HCT116 (cell line): ENCODE results near the gene TANGO6. TPM values are rescaled to one million over a fixed set of nuclear protein-coding genes. Genes with fewer than 3 reads are reported as not detected.

Experiments
- ATAC-seq: fragments of 200-7000 bp; cut with Tn5 transposase; 2 replicates; pipeline ENCODE4 v1.9.1; 2020; ENCODE audit warnings: mild to moderate bottlenecking, moderate library complexity
- BruUV-seq: library from RNA; stranded (reverse); fragments of 400-500 nt; replicated peaks from 2 replicates; lab custom pipeline; 2021; lab: Mats Ljungman, UMichigan
- CTCF ChIA-PET: fragments of 300-600 bp; sonication (Branson Sonifier 250); formaldehyde crosslinking; loops from one replicate; lab custom pipeline; 2021; ENCODE audit warnings: antibody characterized with exemption; lab: Charles Lee
- POLR2A ChIA-PET: fragments of 300-600, 350-600 bp; sonication (Branson Sonifier 250); formaldehyde crosslinking; loops from one replicate; lab custom pipeline; 2021; ENCODE audit warnings: antibody characterized with exemption; lab: Charles Lee
- RAD21 ChIA-PET, 2 experiments: fragments of 300-600 bp; sonication (Branson Sonifier 250); formaldehyde crosslinking; loops; one replicate each; lab custom pipeline; 2023; ENCODE audit warnings: low total read pairs in 2 of 2; ENCODE audit not compliant: uncharacterized antibody in 2 of 2, unreplicated experiment in 2 of 2, low non-redundant PET in 1 of 2; lab: Charles Lee
- DNase-seq: peaks from one replicate; pipeline ENCODE4 v3.0.0-alpha.2; 2010; ENCODE audit warnings: low read depth, low spot score
- H2AFZ ChIP-seq: fragments of 200-600 bp; shearing (Covaris generic), sonication (generic); 2 replicates; pipeline ENCODE4 v1.6.1; 2017; ENCODE audit warnings: low read depth, mixed run types, mixed read lengths, antibody characterized with exemption, low read length; ENCODE audit not compliant: poor library complexity, severe bottlenecking
- H3K27ac ChIP-seq: 2 replicates; pipeline ENCODE4 v1.5.1; 2012; ENCODE audit warnings: low read depth, low read length
- H3K27me3 ChIP-seq: fragments of 200-600 bp; sonication (generic); 2 replicates; pipeline ENCODE4 v1.6.1; 2016; ENCODE audit warnings: mixed run types, low read length, mixed read lengths; ENCODE audit not compliant: insufficient read depth
- H3K36me3 ChIP-seq, 2 experiments: fragments of 200-500 bp in 1 of 2; fragments of 200-600 bp in 1 of 2; sonication (Bioruptor generic) in 1 of 2; sonication (generic) in 1 of 2; 2 replicates each; pipeline versions ENCODE4 v1.5.1 to v1.6.1; 2014 to 2016; ENCODE audit warnings: low read length in 2 of 2, inconsistent platforms in 1 of 2, mixed read lengths in 1 of 2, mixed run types in 1 of 2; ENCODE audit not compliant: insufficient read depth in 2 of 2, control insufficient read depth in 1 of 2
- H3K4me1 ChIP-seq, 2 experiments: fragments of 200-600 bp in 1 of 2; sonication (generic) in 1 of 2; 2 replicates each; pipeline versions ENCODE4 v1.5.1 to v1.6.1; 2012 to 2017; ENCODE audit warnings: low read length in 2 of 2, inconsistent platforms in 1 of 2, mild to moderate bottlenecking in 1 of 2, mixed read lengths in 1 of 2, mixed run types in 1 of 2, moderate library complexity in 1 of 2; ENCODE audit not compliant: insufficient read depth in 2 of 2, control insufficient read depth in 1 of 2
- H3K4me2 ChIP-seq: fragments of 200-600 bp; sonication (generic); 2 replicates; pipeline ENCODE4 v1.6.1; 2017; ENCODE audit warnings: mixed run types, low read length, mixed read lengths
- H3K4me3 ChIP-seq, 2 experiments: fragments of 200-600 bp in 1 of 2; sonication (generic) in 1 of 2; replicated peaks in 1 of 2; 2 replicates each; pipeline ENCODE4 v1.5.1; 2011 to 2016; ENCODE audit warnings: low read length in 2 of 2, control low read depth in 1 of 2, low read depth in 1 of 2, mild to moderate bottlenecking in 1 of 2, mixed read lengths in 1 of 2, mixed run types in 1 of 2
- H3K79me2 ChIP-seq: fragments of 200-600 bp; sonication (generic); 2 replicates; pipeline ENCODE4 v1.6.1; 2017; ENCODE audit warnings: mild to moderate bottlenecking, mixed run types, low read length, moderate library complexity, mixed read lengths; ENCODE audit not compliant: insufficient read depth
- H3K9ac ChIP-seq: fragments of 200-600 bp; sonication (generic); 2 replicates; pipeline ENCODE4 v1.6.1; 2016; ENCODE audit warnings: low read length, mixed read lengths
- H3K9me2 ChIP-seq: fragments of 200-600 bp; sonication (generic), shearing (Covaris generic); 2 replicates; pipeline ENCODE4 v1.6.1; 2017; ENCODE audit warnings: mixed run types, mild to moderate bottlenecking, moderate library complexity; ENCODE audit not compliant: insufficient read depth
- H3K9me3 ChIP-seq, 2 experiments: fragments of 200-500 bp in 1 of 2; fragments of 200-600 bp in 1 of 2; sonication (Bioruptor generic) in 1 of 2; sonication (generic) in 1 of 2; 2 replicates each; pipeline ENCODE4 v1.6.1; 2014 to 2017; ENCODE audit warnings: low read length in 2 of 2, mixed read lengths in 2 of 2, inconsistent platforms in 1 of 2, low read depth in 1 of 2, mild to moderate bottlenecking in 1 of 2, mixed run types in 1 of 2, moderate library complexity in 1 of 2; ENCODE audit not compliant: control insufficient read depth in 1 of 2, insufficient read depth in 1 of 2
- H4K20me1 ChIP-seq: fragments of 200-600 bp; sonication (generic), shearing (Covaris generic); 2 replicates; pipeline ENCODE4 v1.6.1; 2017; ENCODE audit warnings: mixed run types, mild to moderate bottlenecking, moderate library complexity; ENCODE audit not compliant: insufficient read depth
- CBX3 ChIP-seq: IDR thresholded peaks from 2 replicates; pipeline ENCODE4 v1.6.1; 2012; ENCODE audit warnings: low read depth
- CEBPB ChIP-seq: IDR thresholded peaks from 2 replicates; pipeline ENCODE4 v1.6.1; 2012; ENCODE audit warnings: low read depth
- EGR1 ChIP-seq: IDR thresholded peaks from 2 replicates; pipeline ENCODE4 v1.6.1; 2012; ENCODE audit warnings: low read depth
- ELF1 ChIP-seq: IDR thresholded peaks from 2 replicates; pipeline ENCODE4 v1.6.1; 2012; ENCODE audit warnings: low read depth, borderline replicate concordance
- EZH2 ChIP-seq: fragments of 200-600 bp; sonication (generic); IDR thresholded peaks from 2 replicates; pipeline ENCODE4 v1.6.1; 2017; ENCODE audit warnings: antibody characterized with exemption, mixed run types
- EZH2phosphoT487 ChIP-seq: fragments of 200-600 bp; IDR thresholded peaks from 2 replicates; pipeline ENCODE4 v1.6.1; 2018; ENCODE audit warnings: antibody characterized with exemption, borderline replicate concordance
- FOSL1 ChIP-seq: IDR thresholded peaks from 2 replicates; pipeline ENCODE4 v1.6.1; 2012; ENCODE audit warnings: low read depth
- POLR2A ChIP-seq: IDR thresholded peaks from 2 replicates; pipeline ENCODE4 v1.7.0; 2011; ENCODE audit warnings: borderline replicate concordance; ENCODE audit not compliant: insufficient read depth, insufficient read length; ENCODE audit errors: extremely low read depth
- POLR2AphosphoS5 ChIP-seq: IDR thresholded peaks from 2 replicates; pipeline ENCODE4 v1.6.1; 2011; ENCODE audit warnings: mild to moderate bottlenecking, low read depth, low read length, moderate library complexity
- RAD21 ChIP-seq: IDR thresholded peaks from 2 replicates; pipeline ENCODE4 v1.6.1; 2012; ENCODE audit warnings: low read depth, mild to moderate bottlenecking
- SRF ChIP-seq: IDR thresholded peaks from 2 replicates; pipeline ENCODE4 v1.6.1; 2012; ENCODE audit warnings: low read depth
- TCF7L2 ChIP-seq: IDR thresholded peaks from 2 replicates; pipeline ENCODE4 v1.7.0; 2011; ENCODE audit warnings: borderline replicate concordance, inconsistent platforms; ENCODE audit not compliant: insufficient read depth, insufficient read length; ENCODE audit errors: extremely low read depth
- YY1 ChIP-seq: IDR thresholded peaks from 2 replicates; pipeline ENCODE4 v1.6.1; 2011; ENCODE audit warnings: low read length, low read depth, moderate library complexity, mild to moderate bottlenecking; ENCODE audit not compliant: insufficient replicate concordance; ENCODE audit errors: extremely low read depth
- ZFX ChIP-seq: fragments of 450-650 bp; IDR thresholded peaks from 2 replicates; pipeline ENCODE4 v1.6.1; 2017
- intact Hi-C: fragments of 100-400 bp; cut with micrococcal nuclease; formaldehyde crosslinking; loops from 2 replicates; pipeline ENCODE4 v1.10.0; 2022
- total RNA-seq: library from RNA; stranded (reverse); gene quantifications from one replicate; pipeline ENCODE4 v1.2.1, GENCODE V29; 2021; ENCODE audit not compliant: unreplicated experiment
- TF ChIP-seq, protein P1 (sequence below): IDR thresholded peaks from 2 replicates; pipeline ENCODE4 v1.6.1; 2012

Gene TANGO6
- total RNA-seq, 1 experiment from 2014 or later: 16.4 TPM

DNA sequence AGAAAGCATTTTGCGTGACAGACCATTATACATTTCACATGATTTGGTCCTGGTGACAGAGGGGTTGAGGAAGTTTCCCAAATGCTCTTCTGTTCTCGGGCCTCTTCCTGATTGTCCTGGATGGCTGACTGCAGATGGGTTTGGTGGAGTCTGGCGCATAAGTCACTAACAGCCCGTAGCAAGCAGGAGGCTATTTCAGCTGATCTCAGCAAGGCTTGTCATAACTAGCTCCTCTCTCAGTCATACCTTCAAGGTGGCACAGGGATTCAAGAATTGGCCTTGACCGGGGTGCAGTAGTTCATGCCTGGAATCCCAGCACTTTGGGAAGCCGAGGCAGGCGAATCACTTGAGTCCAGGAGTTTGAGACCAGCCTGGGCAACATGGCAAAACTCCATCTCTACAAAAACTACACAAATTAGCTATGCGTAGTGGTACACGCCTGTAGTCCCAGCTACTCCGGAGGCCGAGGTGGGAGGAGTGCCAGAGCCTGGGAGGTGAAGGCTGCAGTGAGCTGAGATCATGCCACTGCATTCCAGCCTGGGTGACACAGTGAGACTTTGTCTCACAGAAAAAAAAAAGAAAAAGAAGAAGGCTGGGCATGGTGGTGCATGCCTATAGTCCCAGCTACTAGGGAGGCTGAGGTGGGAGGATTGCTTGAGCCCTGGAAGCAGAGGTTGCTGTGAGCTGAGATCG, 193.2 kb downstream of the TANGO6 start:
- CTCF ChIA-PET: interaction anchor here (1.4 to 2.1 kb wide), 2 partner anchors 15 to 134 kb away, joined by 3 to 10 read pairs; no protein-coding TSS in a partner anchor
- no peak overlapping the region for H2AFZ ChIP-seq
- RAD21 ChIA-PET: no interaction called here
- no peak overlapping the region for H3K27ac ChIP-seq
- peaks cover 26 to 53% of the 10 kb centered on the region in 2 experiments for H3K4me1 ChIP-seq
- no peak for TF ChIP-seq RAD21
- TF ChIP-seq POLR2A: no peak
- TF ChIP-seq EGR1: no peak
- no peak for TF ChIP-seq EZH2
- TF ChIP-seq FOSL1: no peak
- peaks cover 0 to 3% of the 10 kb centered on the region in 2 experiments; a peak in 2 of 4 replicates for H3K9me3 ChIP-seq
- POLR2A ChIA-PET: interaction anchor here (1.2 to 1.6 kb wide), 2 partner anchors 32 to 36 kb away, joined by 4 to 5 read pairs; no protein-coding TSS in a partner anchor
- no peaks in the 10 kb centered on the region for H3K9me2 ChIP-seq
- H3K36me3 ChIP-seq: peaks cover under 1 to 3% of the 10 kb centered on the region in 2 experiments; a peak in 3 of 4 replicates
- ATAC-seq: no peak
- H4K20me1 ChIP-seq: no peaks in the 10 kb centered on the region
- H3K9ac ChIP-seq: no peak overlapping the region
- no peak for DNase-seq
- no peaks in the 10 kb centered on the region for H3K79me2 ChIP-seq
- H3K4me3 ChIP-seq: no peak overlapping the region
- H3K4me2 ChIP-seq: no peak overlapping the region
- H3K27me3 ChIP-seq: no peaks in the 10 kb centered on the region
- BruUV-seq: no TSS peak
- intact Hi-C loops: no loop called here

DNA sequence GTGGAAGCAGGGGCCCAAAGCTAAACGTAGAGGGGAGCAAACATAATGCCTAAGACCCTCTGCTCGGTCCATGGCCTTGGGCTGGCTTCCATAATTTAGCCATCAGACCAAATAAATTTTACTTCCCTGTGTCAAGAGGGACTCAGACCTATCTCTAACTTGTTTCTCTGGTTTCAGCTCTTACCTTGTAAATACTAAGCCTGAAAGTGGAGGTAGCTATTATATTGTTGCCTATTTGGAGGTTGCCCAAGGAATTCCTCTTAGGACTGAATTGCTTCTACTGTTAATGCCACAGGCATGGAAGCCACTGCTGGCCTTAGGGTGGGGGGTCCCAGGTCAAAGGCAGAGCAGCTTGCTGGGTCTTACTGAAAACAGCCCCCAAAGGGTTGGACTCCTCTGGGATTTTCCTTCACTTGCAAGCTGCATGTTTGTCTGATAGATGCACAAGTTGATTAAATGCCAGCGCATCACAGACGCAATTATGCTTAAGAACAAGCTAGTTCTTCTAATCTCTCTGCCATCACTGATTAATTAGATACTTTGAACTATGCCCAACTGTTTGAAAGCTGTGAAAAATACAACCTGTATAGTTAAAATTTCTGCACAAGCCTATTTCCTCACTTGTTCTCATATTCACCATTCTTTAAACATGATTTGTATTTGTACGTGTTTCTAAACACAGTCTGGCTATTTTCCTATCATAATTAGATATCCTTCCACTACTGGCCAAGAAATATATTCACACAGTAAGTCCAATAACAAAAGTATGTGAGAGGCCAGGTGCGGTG, 194.2 kb downstream of the TANGO6 start:
- Histone ChIP-seq H3K4me1 (peaks cover 18 to 49% of the 10 kb centered on the region in 2 experiments), H3K36me3 (peaks cover 3 to 8% of the 10 kb centered on the region in 2 experiments; a peak in 3 of 4 replicates), H4K20me1 (no peaks in the 10 kb centered on the region), H3K79me2 (no peaks in the 10 kb centered on the region), H3K4me2 (peak overlapping the region; percentile 13; the same call in 1 of the 2 replicates), H3K9ac (no peak overlapping the region), H3K27ac (no peak overlapping the region), H3K9me2 (no peaks in the 10 kb centered on the region), H3K9me3 (peaks cover 0 to 6% of the 10 kb centered on the region in 2 experiments; a peak in 2 of 4 replicates), H3K27me3 (no peaks in the 10 kb centered on the region), H2AFZ (no peak overlapping the region)
- no peak for DNase-seq
- no TSS peak for BruUV-seq
- RAD21 ChIA-PET: no interaction called here
- intact Hi-C loops: no loop called here
- ATAC-seq: no peak
- POLR2A ChIA-PET: interaction anchor here (1.6 kb wide), 1 partner anchor 35 kb away, joined by 4 read pairs; no protein-coding TSS in a partner anchor
- CTCF ChIA-PET: interaction anchor here (1.4 to 2.1 kb wide), 2 partner anchors 14 to 135 kb away, joined by 3 to 10 read pairs; no protein-coding TSS in a partner anchor
- TF ChIP-seq CEBPB (no peak), ZFX (no peak), EGR1 (no peak), YY1 (no peak), TCF7L2 (no peak), CBX3 (no peak), SRF (no peak), EZH2 (no peak), ELF1 (no peak), EZH2phosphoT487 (no peak), POLR2AphosphoS5 (no peak)
- TF ChIP-seq, protein P1, sequence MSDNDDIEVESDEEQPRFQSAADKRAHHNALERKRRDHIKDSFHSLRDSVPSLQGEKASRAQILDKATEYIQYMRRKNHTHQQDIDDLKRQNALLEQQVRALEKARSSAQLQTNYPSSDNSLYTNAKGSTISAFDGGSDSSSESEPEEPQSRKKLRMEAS: no peak
- TF ChIP-seq, all 23 proteins: peak for 0
- H3K4me3 ChIP-seq: no peak overlapping the region
